HL-60/S4 treated with phorbol 12-myristate 13-acetate at 8.2 ng/mL for 4 days and 3 days (cell line): ENCODE data around the gene TSC1.

Source experiments
- in situ Hi-C: fragments of 300-500 bp; cut with MboI; formaldehyde crosslinking; loops from 2 replicates; pipeline ENCODE4 v1.15.0; 2022; ENCODE audit warnings: low sequenced_read_pairs

TSC1 gene

DNA sequence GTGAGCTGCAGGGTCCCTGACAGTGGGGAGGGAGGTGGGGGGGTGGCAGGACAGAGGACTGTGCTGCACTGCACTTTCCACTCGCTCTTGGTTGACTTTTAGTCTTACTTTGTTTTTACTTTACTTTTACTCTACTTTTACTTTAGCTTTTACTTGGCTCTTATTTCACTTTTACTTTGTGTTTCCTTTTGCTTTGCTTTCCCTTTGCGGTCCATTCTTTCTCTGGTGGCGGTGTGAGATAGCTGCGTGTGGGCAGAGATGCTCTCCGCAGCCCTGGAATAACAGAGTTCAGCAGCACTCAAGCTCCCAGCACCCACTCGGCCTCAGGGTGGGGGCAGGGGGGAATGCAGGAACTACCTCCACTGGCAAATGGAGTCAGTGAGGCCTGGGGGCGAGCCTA, 71.0 kb downstream of the TSC1 start:
- in situ Hi-C loops: no loop called here

DNA sequence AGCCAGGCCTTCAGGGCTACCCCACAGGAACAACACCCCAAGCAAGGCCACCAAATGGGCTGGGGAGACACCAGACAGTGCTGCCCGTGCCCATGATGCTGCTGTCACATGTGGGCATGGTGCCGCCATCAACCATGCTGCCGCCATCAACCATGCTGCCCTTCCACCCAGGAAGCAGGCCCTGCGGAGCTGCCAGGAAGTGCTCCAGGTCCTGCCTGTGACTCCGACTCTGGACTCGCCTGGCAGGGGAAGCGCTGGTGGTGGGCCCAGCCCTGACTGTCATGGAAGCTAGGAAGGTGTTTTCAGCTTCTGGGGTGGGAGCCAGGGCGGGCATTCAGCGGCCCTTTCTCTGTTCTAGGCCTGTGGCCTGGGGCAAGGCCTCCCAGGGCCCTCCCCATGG, 75.2 kb downstream of the TSC1 start:
- in situ Hi-C loops: no loop called here

DNA sequence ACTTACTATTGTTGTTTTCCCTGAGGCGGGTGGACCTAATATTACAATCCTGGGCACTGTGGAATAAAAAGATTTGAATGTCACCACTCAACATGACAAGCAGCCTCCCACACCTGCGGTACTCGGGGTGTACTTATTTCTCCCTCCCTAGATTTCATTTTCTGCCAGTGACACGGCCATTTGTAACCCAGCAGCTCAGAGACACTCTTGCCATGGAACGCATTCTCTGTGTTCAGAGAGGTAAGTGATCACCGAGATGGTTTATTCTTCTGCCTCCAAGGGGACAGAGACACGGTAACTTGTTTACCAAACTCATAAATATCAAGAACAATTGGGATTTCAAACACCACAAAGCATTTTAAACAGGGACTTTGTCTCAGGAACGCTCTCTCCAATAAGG, 77.5 kb downstream of the TSC1 start:
- in situ Hi-C loops: no loop called here

DNA sequence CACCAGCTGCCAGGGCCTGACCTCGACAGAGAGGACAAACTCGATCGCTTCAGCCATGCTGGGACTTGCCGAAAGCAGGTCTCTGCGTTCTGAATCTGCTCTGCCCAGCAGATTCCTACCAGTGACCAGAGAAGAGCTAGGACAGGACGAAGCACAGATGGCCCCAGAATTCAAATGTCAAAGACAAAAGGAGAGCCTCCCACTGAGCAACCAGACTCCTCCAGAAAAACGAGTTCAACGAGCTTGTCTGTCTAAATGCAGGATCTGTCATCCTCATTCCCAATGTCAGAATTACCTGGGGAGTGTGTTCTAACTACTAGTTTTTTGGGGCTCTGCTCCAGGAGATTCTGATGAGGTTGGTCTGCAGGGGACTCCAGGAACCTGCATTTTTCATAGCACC, 79.7 kb downstream of the TSC1 start:
- in situ Hi-C loops: no loop called here

DNA sequence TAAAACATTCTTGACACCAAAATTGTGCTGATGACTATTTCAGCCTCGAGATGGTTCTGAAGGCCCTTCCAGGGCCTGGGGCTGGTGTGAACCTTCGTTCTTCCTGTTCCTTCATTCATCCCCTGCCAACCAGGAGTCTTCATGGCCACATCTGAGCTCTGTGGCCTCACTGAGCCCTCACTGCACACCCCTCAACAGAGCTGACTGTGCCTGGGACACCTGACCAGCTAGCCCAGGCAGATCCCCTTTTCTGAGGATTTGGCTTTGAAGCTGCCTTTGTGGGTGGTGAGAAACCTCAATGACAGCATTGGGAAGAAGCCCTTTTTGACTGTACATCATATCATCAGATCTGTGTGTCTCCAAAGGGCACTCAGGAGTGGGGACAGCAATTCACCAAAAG, 80.1 kb downstream of the TSC1 start:
- in situ Hi-C loops: no loop called here

DNA sequence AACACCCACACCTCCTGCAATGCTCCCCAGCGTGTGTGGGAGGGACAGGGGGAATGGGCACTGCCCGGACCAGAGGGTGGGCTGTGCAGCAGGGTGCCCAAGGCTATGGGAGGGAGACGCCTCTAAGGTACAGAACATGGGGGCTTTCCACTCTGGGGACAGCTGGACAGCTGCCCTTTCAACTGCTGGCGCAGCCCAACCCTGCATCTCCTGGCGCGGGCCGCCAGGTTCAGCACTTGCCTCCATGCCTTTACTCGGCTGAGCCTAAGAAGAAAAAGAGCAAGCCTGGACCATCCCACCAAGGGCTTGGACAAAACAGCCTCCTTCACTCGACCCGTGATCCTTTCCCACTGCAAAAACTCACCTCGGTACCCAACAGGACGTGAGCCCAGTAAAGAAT, 81.3 kb downstream of the TSC1 start:
- in situ Hi-C loops: no loop called here

DNA sequence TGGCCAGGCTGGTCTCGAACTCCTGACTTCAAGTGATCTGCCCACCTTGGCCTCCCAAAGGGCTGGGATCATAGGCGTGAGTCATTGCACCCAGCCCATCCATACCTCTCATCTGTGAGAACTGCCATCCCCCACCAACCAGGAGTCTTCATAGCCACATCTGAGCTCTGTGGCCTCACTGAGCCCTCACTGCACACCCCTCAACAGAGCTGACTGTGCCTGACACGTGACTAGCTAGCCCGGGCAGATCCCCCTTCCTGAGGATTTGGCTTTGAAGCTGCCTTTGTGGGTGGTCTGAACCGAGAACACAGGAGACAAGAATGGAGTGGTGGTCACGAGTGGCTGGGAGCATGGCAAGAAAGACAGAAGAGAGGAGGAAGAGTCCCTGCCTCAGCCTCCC, 81.9 kb downstream of the TSC1 start:
- in situ Hi-C loops: no loop called here

DNA sequence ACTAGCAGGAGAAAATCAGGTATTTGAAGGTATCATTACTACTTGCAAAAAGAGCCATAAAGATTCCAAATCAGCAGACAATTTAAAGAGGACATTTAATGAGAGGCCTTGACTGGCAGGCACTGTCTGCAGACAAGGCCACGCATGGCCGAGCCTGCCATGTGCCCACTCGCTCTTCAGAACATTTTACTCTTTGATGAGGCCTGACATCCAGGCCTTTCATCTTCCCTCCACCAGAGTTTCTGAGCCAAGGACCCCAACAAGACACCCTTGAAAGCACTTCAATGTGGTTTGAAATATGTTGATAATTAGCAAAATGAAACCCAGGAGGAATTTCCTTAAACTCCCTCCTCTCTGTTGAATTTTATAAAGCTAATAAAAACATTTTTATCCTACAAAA, 82.8 kb downstream of the TSC1 start:
- in situ Hi-C loops: no loop called here

DNA sequence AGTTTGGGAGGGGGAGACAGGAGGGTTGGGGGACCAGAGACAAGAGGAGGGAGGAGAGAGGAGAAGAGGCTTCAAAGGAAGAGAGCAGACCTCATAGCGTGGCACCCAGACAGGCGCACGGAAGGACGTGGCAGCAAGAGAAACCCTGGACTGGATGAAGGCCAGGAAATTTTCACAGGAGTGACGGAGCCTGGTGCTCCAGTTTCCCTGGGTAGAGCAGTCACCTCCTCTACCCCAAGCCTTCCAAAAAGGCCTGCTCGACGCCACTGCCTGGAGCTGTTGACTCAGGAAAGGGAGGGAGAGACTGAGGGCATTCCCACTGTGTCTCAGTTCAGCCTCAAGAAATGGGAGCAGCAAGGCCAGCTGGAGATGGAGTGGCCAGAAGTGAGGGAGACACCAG, 85.7 kb downstream of the TSC1 start:
- in situ Hi-C loops: no loop called here

DNA sequence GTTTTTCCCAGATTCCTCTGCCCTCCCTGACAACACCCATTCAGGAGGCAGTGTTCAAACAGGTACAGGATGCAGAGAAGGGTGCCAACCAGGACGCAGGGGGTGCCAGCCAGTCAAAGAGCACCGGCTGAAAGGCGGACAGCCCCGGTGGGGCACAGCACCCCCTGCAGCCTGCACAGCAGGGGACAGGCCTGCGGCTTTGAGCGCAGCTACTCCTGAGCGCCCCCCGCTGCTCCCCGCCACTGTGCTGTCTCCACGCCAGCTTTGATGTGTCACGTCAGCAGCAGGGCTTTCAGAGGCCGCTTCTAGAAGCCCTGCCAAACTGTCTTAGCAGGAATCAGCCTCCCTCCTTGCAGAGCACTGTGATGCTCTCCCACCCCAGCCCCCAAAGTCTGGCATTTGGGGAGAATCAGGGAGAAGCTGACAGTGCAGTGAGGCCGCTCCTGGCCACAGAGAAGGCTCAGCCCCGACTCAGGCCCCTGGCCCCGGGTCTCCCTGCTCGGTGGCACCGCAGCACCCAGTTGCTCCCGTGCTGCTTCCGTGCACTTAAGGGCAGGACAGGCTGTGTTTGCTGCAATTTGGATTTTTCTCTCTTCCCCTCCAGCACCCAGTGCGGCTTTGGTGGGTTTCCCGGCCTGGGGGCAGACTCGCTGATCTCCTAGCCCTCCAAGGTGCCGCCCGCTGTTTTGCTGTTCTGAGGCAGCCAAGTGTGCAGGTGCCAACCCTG, 86.6 kb downstream of the TSC1 start:
- in situ Hi-C loops: no loop called here

DNA sequence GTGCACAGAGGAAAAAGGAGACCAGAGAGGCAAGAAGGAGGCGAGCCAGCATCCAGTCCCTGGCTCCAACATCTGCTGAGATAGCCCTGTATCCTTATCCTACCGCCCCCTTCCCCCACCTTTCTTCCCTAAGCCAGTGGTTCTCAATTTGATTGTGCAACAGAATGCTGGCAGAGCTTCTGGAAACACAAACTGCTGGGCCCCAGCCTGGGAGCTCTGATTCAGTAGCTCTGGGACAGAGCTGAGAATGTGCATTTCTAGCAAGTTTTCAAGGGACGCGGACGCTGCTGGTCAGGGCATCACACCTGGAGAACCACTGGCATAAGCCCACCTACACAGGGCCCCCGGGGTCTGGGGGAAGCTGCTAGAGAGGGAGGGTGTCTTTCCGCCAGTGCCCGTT, 87.4 kb downstream of the TSC1 start:
- in situ Hi-C loops: no loop called here

DNA sequence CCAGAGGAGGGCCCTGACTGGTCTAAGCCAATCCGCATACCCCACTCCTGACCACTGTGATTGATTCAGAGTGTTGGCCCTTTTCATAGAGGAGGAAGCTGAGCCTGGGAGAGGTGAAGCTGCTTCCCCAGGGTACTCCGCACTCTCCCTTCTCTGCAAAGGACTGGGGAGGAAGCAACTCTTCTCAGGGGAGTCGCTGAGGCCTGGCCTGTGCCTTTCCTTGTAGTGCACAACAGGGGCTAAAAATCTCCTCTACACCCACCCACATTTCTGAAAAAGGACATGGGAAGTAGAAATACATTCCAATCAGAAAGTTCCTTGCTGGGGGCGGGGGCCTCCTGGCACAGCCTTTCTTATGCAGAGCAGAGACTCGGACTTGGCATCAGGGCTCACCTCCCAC, 88.5 kb downstream of the TSC1 start:
- in situ Hi-C loops: no loop called here

DNA sequence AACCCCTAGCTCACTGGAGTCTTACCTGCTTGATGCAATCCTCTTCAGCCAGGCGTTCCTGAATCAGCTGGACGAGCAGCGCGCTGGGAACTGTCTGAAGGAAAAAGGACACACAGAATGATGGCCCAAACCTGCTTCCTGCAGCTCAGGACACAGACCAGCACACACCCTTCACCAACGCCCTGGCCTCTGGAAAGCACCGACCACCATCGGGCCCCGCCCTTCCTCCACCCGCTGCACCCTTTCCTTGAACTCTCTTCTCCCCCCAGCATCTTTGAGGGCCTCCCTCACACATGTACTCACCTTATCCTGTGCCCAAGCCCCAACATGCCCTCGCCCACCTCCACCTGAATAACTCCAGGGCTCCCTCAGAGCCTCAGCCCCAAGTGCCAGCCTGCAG, 89.6 kb downstream of the TSC1 start:
- in situ Hi-C loops: no loop called here

DNA sequence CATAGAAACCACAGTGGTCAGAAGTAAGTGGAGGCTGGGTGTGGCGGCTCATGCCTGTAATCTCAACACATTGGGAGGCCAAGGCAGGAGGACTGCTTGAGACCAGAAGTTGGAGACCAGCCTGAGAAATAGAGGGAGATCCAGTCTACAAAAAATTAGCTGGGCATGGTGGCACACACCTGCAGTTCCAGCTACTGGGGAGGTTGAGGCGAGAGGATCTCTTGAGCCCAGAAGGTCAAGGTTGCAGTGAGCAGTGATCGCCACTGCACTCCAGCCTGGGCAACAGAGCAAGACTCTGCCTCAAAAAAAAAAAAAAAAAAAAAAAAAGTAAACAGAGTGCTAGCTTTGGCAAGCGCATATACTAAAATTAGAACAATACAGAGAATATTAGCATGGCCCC, 90.9 kb downstream of the TSC1 start:
- in situ Hi-C loops: no loop called here

DNA sequence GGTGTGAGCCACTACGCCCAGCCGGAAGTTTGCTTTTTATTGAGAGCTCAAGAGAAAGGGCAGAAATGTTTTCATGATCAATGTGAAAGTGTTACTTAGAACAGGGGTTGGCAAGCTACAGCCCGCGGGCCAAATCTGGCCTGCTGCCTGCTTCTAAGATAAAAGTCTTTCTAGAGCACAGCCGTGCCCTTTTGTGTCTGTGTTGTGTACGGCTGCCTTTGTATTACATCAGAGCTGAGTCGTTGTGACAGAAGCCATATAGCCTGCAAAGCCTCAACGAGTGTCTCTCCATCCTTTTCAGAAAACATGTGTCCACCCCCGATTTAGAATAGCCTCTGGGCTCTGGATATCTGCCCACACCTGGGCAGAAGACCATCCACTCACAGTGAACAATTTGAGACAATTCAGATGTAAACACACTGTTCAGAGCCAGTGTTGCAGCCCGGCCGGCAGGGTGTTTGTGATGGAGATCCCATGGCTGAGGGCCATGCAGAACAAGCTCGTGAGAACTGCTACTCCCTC, 95.2 kb downstream of the TSC1 start:
- in situ Hi-C loops: no loop called here

DNA sequence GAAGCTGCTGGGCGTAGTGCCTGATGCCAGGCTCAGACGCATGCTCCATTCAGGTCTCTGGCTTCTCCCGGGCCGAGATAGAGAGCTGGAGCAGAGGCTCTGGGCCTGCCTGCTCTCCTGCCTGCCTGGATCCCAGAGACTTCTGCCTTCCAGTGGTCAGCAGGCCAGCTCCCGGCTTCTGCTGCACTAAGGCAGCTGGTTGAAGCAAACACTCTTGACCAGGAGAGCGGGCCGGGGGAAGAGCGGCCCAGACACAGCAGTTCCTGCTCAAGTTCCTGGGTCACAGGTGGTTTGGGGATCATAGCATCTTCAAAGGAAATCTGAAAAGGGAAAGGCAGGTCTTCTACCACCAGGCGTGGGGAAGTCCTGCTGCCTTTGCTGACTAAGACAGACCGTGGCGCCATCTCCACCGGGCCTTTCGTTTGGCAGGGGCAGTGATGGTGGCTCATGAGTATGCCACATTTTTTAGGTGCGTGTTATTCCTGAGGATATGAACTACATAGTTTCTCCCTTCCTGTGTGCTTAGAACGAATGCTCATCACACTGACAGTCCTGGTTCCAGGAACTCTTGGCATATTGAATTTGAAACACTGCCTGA, 97.4 kb downstream of the TSC1 start:
- in situ Hi-C loops: no loop called here

DNA sequence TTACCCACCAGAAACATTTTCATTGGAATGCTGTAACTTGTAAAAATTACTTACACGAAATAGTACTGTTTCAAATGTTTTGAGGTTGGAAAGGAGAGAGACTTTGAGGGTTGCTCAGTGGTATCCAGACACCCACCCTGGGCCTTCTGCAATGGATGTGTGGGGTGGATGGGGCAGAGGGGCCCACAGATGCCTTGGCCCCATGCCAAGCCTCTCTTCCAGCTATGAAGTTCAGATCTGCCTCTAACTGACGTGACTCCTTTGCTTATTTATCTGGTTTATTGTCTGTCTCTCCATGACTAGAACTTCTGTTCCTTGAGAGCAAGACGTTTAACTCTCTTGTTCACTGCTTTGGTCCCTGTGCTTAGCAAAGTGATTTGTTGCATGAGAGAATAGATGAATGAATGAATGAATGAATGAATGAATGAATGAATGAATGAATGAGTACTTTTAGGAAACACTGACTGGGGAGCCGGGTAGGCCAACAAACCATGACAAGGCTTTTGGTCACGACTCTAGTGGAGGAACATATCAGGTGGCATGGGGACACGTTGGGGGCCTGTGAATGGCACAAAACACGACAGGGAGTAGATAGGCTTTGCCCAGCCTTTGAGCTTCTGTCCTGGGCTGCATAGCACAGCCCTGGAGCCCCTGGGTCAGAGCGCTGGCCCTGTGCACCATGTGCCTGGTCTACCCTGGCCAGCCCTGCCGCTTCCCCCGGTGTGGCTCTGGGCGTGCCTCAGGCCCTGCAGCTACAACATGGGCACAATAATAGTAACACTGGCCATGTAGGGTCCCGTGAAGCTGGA, 98.1 kb downstream of the TSC1 start:
- in situ Hi-C loops: no loop called here

DNA sequence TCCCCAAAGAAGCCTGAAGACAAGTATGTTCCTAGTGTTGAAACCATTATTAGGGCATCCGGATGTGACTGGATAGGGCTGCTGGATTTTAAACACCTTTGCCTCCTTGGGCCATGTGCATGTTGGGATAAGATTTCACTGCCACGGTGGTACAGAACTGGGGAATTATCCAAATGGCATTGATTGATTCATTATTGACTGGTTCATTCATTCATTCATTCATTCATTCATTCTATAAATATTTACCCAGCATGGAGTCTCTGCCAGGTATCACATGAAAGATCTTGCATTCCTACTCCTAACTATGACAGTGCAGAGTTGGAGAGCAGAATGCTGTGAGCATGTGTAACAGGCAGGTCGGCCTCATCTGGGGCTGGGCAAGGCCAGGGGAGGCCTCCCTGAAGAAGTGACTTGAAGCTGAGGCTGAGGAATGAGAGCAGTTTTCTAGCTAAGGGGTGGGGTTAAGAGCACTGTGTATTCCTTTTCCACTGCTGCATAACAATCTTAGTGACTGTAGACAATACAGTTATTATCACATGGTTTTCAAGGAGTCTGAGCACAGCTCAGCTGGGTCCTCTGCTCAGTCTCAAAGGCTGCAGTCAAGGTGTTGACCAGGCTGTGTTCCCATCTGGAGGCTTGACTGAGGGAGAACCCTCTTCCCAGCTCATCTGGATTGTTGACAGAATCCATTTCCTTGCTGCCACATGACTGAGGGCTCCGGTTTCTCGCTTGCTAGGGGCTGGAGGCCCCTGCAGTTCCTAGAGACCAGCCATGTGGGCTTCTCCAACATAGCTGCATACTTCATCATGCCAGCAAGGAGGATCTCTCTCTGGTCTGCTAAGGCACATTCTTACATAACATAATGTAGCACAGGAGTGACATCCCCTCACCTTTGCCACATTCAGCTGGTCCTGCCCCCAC, 102.0 kb downstream of the TSC1 start:
- in situ Hi-C loops: no loop called here
